ENCODE results near the gene CDH4. TPM values are rescaled to one million over a fixed set of nuclear protein-coding genes. Genes with fewer than 3 reads are reported as not detected.
A peak's percentile ranks its signal among the peaks of the same experiment; 100 is the strongest.

CDH4 gene
- total RNA-seq, 2 experiments from 2014 or later: 0.10 to 0.21 TPM

GRCh38 chr20:61868006-61868405, 615.9 kb downstream of the CDH4 start:
- intact Hi-C loops (cut with micrococcal nuclease): no loop called here
- Mint-ChIP-seq H3K27me3 (no peaks in the 10 kb centered on the region), H3K27ac (no peak overlapping the region), H3K4me1 (ENCODE audit: low read depth) (no peaks in the 10 kb centered on the region), H3K4me3 (no peak overlapping the region), H3K36me3 (no peaks in the 10 kb centered on the region), H3K9me3 (peaks cover 9% of the 10 kb centered on the region)
- CTCF ChIA-PET: no interaction called here
- DNase-seq: no peak
- POLR2A ChIA-PET: interaction anchor here (1.0 kb wide), 1 partner anchor 33 kb away, joined by 3 read pairs; no protein-coding TSS in a partner anchor

- no peaks in the 10 kb centered on the region for H3K4me1 Mint-ChIP-seq (ENCODE audit: low read depth)
- ChIA-PET CTCF (no interaction called here), POLR2A (interaction anchor here (1.0 kb wide), 1 partner anchor 33 kb away, joined by 3 read pairs; no protein-coding TSS in a partner anchor)
- peaks cover 9% of the 10 kb centered on the region for H3K9me3 Mint-ChIP-seq
- H3K36me3 Mint-ChIP-seq: no peaks in the 10 kb centered on the region
- DNase-seq: no peak
- intact Hi-C loops (cut with micrococcal nuclease): no loop called here
- H3K4me3 Mint-ChIP-seq: no peak overlapping the region
- no peaks in the 10 kb centered on the region for H3K27me3 Mint-ChIP-seq
- no peak overlapping the region for H3K27ac Mint-ChIP-seq
Observed at GRCh38 chr20:61868466-61869090, 616.5 kb downstream of the CDH4 start.

- Mint-ChIP-seq H3K27ac (no peak overlapping the region), H3K4me3 (no peak overlapping the region), H3K27me3 (no peaks in the 10 kb centered on the region), H3K36me3 (no peaks in the 10 kb centered on the region), H3K4me1 (ENCODE audit: low read depth) (no peaks in the 10 kb centered on the region), H3K9me3 (peaks cover 9% of the 10 kb centered on the region)
- DNase-seq: no peak
- intact Hi-C loops (cut with micrococcal nuclease): no loop called here
- ChIA-PET POLR2A (no interaction called here), CTCF (no interaction called here)
Observed at GRCh38 chr20:61869750-61870507, 617.9 kb downstream of the CDH4 start.

- CTCF ChIA-PET: interaction anchor here (0.6 kb wide), 1 partner anchor 113 kb away, joined by 3 read pairs; no protein-coding TSS in a partner anchor
- Mint-ChIP-seq H3K4me3 (no peak overlapping the region), H3K27me3 (no peaks in the 10 kb centered on the region), H3K4me1 (ENCODE audit: low read depth) (no peaks in the 10 kb centered on the region), H3K9me3 (no peaks in the 10 kb centered on the region), H3K27ac (no peak overlapping the region), H3K36me3 (no peaks in the 10 kb centered on the region)
- DNase-seq: no peak
- intact Hi-C loops (cut with micrococcal nuclease): no loop called here
- POLR2A ChIA-PET: no interaction called here
Observed at GRCh38 chr20:61871160-61871559, 619.1 kb downstream of the CDH4 start.

GRCh38 chr20:61871913-61872312, 619.9 kb downstream of the CDH4 start:
- Mint-ChIP-seq H3K4me3 (no peak overlapping the region), H3K4me1 (ENCODE audit: low read depth) (no peaks in the 10 kb centered on the region), H3K27ac (no peak overlapping the region), H3K27me3 (no peaks in the 10 kb centered on the region), H3K9me3 (no peaks in the 10 kb centered on the region), H3K36me3 (no peaks in the 10 kb centered on the region)
- ChIA-PET POLR2A (no interaction called here), CTCF (no interaction called here)
- no peak for DNase-seq
- intact Hi-C loops (cut with micrococcal nuclease): no loop called here

- Mint-ChIP-seq H3K27me3 (no peaks in the 10 kb centered on the region), H3K4me1 (ENCODE audit: low read depth) (no peaks in the 10 kb centered on the region), H3K36me3 (no peaks in the 10 kb centered on the region), H3K9me3 (no peaks in the 10 kb centered on the region), H3K27ac (no peak overlapping the region), H3K4me3 (no peak overlapping the region)
- intact Hi-C loops (cut with micrococcal nuclease): no loop called here
- no peak for DNase-seq
- POLR2A ChIA-PET: no interaction called here
- CTCF ChIA-PET: interaction anchor here (1.7 kb wide), 1 partner anchor 14 kb away, joined by 4 read pairs; no protein-coding TSS in a partner anchor
Observed at GRCh38 chr20:61872371-61872900, 620.4 kb downstream of the CDH4 start.

GRCh38 chr20:61873651-61874420, 621.8 kb downstream of the CDH4 start:
- POLR2A ChIA-PET: no interaction called here
- Mint-ChIP-seq H3K9me3 (no peaks in the 10 kb centered on the region), H3K4me1 (ENCODE audit: low read depth) (no peaks in the 10 kb centered on the region), H3K27ac (no peak overlapping the region), H3K4me3 (no peak overlapping the region), H3K27me3 (no peaks in the 10 kb centered on the region), H3K36me3 (no peaks in the 10 kb centered on the region)
- CTCF ChIA-PET: interaction anchor here (1.7 kb wide), 1 partner anchor 13 kb away, joined by 4 read pairs; no protein-coding TSS in a partner anchor
- intact Hi-C loops (cut with micrococcal nuclease): no loop called here
- DNase-seq: no peak

GRCh38 chr20:61874421-61875068, 622.5 kb downstream of the CDH4 start:
- H3K36me3 Mint-ChIP-seq: no peaks in the 10 kb centered on the region

GRCh38 chr20:61875221-61875885, 623.3 kb downstream of the CDH4 start:
- intact Hi-C loops (cut with micrococcal nuclease): no loop called here
- no peaks in the 10 kb centered on the region for H3K27me3 Mint-ChIP-seq
- no peaks in the 10 kb centered on the region for H3K9me3 Mint-ChIP-seq
- H3K4me3 Mint-ChIP-seq: no peak overlapping the region
- no peak for DNase-seq
- no peak overlapping the region for H3K27ac Mint-ChIP-seq
- H3K4me1 Mint-ChIP-seq (ENCODE audit: low read depth): no peaks in the 10 kb centered on the region
- no peaks in the 10 kb centered on the region for H3K36me3 Mint-ChIP-seq
- ChIA-PET CTCF (interaction anchor here (1.2 kb wide), 1 partner anchor 21 kb away, joined by 3 read pairs; no protein-coding TSS in a partner anchor), POLR2A (no interaction called here)

More at GRCh38 chr20:61874421-61875068, 622.5 kb downstream of the CDH4 start:
- Mint-ChIP-seq H3K27ac (no peak overlapping the region), H3K9me3 (no peaks in the 10 kb centered on the region), H3K4me3 (no peak overlapping the region), H3K27me3 (no peaks in the 10 kb centered on the region), H3K4me1 (ENCODE audit: low read depth) (no peaks in the 10 kb centered on the region)
- POLR2A ChIA-PET: no interaction called here
- intact Hi-C loops (cut with micrococcal nuclease): no loop called here
- CTCF ChIA-PET: no interaction called here
- peak; percentile 14 for DNase-seq

GRCh38 chr20:61875996-61876395, 623.9 kb downstream of the CDH4 start:
- no peak for DNase-seq
- Mint-ChIP-seq H3K4me1 (ENCODE audit: low read depth) (no peaks in the 10 kb centered on the region), H3K4me3 (no peak overlapping the region), H3K27ac (no peak overlapping the region), H3K36me3 (no peaks in the 10 kb centered on the region), H3K9me3 (no peaks in the 10 kb centered on the region), H3K27me3 (no peaks in the 10 kb centered on the region)
- POLR2A ChIA-PET: no interaction called here
- intact Hi-C loops (cut with micrococcal nuclease): no loop called here
- CTCF ChIA-PET: interaction anchor here (1.2 kb wide), 1 partner anchor 20 kb away, joined by 3 read pairs; no protein-coding TSS in a partner anchor

- no peak for DNase-seq
- Mint-ChIP-seq H3K27ac (no peak overlapping the region), H3K4me3 (no peak overlapping the region), H3K9me3 (no peaks in the 10 kb centered on the region), H3K4me1 (ENCODE audit: low read depth) (no peaks in the 10 kb centered on the region), H3K36me3 (no peaks in the 10 kb centered on the region), H3K27me3 (no peaks in the 10 kb centered on the region)
- ChIA-PET CTCF (interaction anchor here (1.2 to 1.6 kb wide), 2 partner anchors 10 to 19 kb away, joined by 3 to 5 read pairs; no protein-coding TSS in a partner anchor), POLR2A (no interaction called here)
- intact Hi-C loops (cut with micrococcal nuclease): no loop called here
Observed at GRCh38 chr20:61876952-61877728, 625.1 kb downstream of the CDH4 start.
